Nephron progenitor cell (in vitro differentiated cells): Measurements from ENCODE around the gene HCFC2.
"Not testable (repeated sequence)": the region's sequence is repeated elsewhere in the genome, so short reads cannot be mapped to it uniquely, and the experiment has no call there.

Experiments used
- DNase-seq: peaks from one replicate; pipeline ENCODE4 v3.0.0; 2021
- H3K27ac Mint-ChIP-seq: 2 replicates; pipeline ENCODE4 v1.8.0; 2021; ENCODE audit warnings: mild to moderate bottlenecking, moderate library complexity, mixed read lengths
- H3K27me3 Mint-ChIP-seq: 2 replicates; pipeline ENCODE4 v1.8.0; 2021; ENCODE audit warnings: mild to moderate bottlenecking, low read depth, mixed read lengths; ENCODE audit not compliant: poor library complexity
- H3K36me3 Mint-ChIP-seq: 2 replicates; pipeline ENCODE4 v1.8.0; 2021; ENCODE audit warnings: low read depth, mixed read lengths
- H3K4me1 Mint-ChIP-seq: 2 replicates; pipeline ENCODE4 v1.8.0; 2021; ENCODE audit warnings: mixed read lengths
- H3K4me3 Mint-ChIP-seq: 2 replicates; pipeline ENCODE4 v1.8.0; 2021; ENCODE audit warnings: mild to moderate bottlenecking, moderate library complexity, mixed read lengths
- H3K9me3 Mint-ChIP-seq: 2 replicates; pipeline ENCODE4 v1.8.0; 2021; ENCODE audit warnings: mild to moderate bottlenecking, moderate library complexity, mixed read lengths
- CTCF ChIP-seq: fragments of 200-600 bp; sonication (generic); IDR thresholded peaks from 2 replicates; pipeline ENCODE4 v1.5.0; 2021; ENCODE audit warnings: antibody characterized with exemption

The HCFC2 gene

DNA sequence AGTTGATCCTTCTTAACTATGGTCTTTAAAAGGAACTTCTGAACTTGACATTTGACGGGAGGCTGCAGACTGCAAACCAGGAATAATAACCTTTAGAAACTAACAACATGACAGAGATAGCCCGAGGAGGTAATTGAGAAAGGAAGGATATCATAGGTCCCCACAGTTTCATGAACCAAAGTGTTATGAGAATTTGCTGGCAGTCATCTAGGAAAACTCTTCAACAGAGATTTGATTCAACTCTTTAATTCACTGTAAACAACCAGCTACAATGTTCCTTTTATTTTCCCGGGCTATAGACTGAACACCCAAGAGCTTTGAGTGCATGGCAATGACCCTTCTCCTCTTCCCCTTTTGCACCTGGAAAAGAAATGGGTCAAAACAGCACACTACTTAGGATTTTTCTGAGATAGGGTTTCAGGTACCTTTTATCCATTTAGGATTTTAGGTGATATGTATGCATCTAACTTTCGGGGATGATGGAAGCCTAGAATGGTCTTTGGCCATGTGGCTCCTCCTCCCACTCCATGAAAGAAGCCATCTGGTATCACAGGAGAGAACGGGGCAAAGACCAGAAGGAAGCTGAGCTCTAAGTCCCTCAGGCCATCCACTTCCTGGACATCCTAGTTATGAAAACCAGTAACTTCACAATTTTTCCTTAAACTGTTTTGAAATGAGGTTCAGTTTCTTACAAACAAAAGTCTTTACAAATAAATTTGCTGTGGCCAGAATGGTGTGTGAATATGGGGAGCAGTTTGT, 37.3 kb upstream of the HCFC2 start:
- DNase-seq: no peak
- peaks cover 4% of the 10 kb centered on the region for H3K36me3 Mint-ChIP-seq

DNA sequence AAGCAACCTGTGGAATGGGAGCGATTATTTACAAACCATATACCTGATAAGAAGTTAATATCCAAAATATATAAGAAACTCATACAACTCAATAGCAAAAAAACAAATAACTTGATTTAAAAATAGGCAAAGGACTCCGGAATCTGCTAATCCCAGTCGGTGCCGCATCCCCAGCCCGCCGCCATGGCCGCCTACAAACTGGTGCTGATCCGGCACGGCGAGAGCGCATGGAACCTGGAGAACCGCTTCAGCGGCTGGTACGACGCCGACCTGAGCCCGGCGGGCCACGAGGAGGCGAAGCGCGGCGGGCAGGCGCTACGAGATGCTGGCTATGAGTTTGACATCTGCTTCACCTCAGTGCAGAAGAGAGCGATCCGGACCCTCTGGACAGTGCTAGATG, 33.7 kb upstream of the HCFC2 start:
- peaks cover 14% of the 10 kb centered on the region for H3K9me3 Mint-ChIP-seq
- H3K36me3 Mint-ChIP-seq, DNase-seq, H3K4me3 Mint-ChIP-seq, H3K27ac Mint-ChIP-seq, H3K4me1 Mint-ChIP-seq, H3K27me3 Mint-ChIP-seq: not testable (repeated sequence)

More for the DNA sequence above, 37.3 kb upstream of the HCFC2 start:
- no peak overlapping the region for H3K4me3 Mint-ChIP-seq
- no peaks in the 10 kb centered on the region for H3K4me1 Mint-ChIP-seq
- H3K9me3 Mint-ChIP-seq: peaks cover 21% of the 10 kb centered on the region
- no peaks in the 10 kb centered on the region for H3K27me3 Mint-ChIP-seq
- no peak overlapping the region for H3K27ac Mint-ChIP-seq
- TF ChIP-seq CTCF: no peak

- Mint-ChIP-seq H3K9me3 (peaks cover 32% of the 10 kb centered on the region), H3K27me3 (peaks cover 21% of the 10 kb centered on the region), H3K27ac (peak overlapping the region; percentile 53)
- H3K36me3 Mint-ChIP-seq, H3K4me1 Mint-ChIP-seq, DNase-seq, H3K4me3 Mint-ChIP-seq: not testable (repeated sequence)
Observed at GRCh38 chr12:104036143-104036542, 28.2 kb upstream of the HCFC2 start.

DNA sequence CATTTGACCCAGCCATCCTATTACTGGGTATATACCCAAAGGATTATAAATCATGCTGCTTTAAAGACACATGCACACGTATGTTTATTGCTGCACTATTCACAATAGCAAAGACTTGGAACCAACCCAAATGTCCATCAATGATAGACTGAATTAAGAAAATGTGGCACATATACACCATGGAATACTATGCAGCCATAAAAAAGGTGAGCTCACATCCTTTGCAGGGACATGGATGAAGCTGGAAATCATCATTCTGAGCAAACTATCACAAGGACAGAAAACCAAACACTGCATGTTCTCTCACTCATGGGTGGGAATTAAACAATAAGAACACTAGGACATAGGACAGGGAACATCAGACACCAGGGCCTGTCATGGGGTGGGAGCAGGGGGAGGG, 24.6 kb upstream of the HCFC2 start:
- DNase-seq, H3K36me3 Mint-ChIP-seq, H3K4me1 Mint-ChIP-seq, H3K27ac Mint-ChIP-seq, H3K4me3 Mint-ChIP-seq: not testable (repeated sequence)
- peaks cover 27% of the 10 kb centered on the region for H3K9me3 Mint-ChIP-seq
- peaks cover 28% of the 10 kb centered on the region for H3K27me3 Mint-ChIP-seq

GRCh38 chr12:104042580-104042979, 21.8 kb upstream of the HCFC2 start:
- Mint-ChIP-seq H3K27ac (no peak overlapping the region), H3K9me3 (peaks cover 8% of the 10 kb centered on the region), H3K36me3 (no peaks in the 10 kb centered on the region), H3K4me1 (peaks cover 14% of the 10 kb centered on the region), H3K27me3 (peaks cover 18% of the 10 kb centered on the region), H3K4me3 (no peak overlapping the region)
- no peak for TF ChIP-seq CTCF
- DNase-seq: no peak

- Mint-ChIP-seq H3K27ac (peak overlapping the region; percentile 49), H3K27me3 (peaks cover 12% of the 10 kb centered on the region), H3K36me3 (no peaks in the 10 kb centered on the region), H3K4me1 (peaks cover 25% of the 10 kb centered on the region), H3K9me3 (peaks cover under 1% of the 10 kb centered on the region), H3K4me3 (peak overlapping the region; percentile 6)
- no peak for TF ChIP-seq CTCF
- DNase-seq: no peak
Observed at GRCh38 chr12:104044158-104044557, 20.2 kb upstream of the HCFC2 start.

- TF ChIP-seq CTCF: no peak
- H3K9me3 Mint-ChIP-seq: no peaks in the 10 kb centered on the region
Observed at GRCh38 chr12:104046306-104046705, 18.0 kb upstream of the HCFC2 start.

More at GRCh38 chr12:104046306-104046705, 18.0 kb upstream of the HCFC2 start:
- Mint-ChIP-seq H3K4me1 (peaks cover 38% of the 10 kb centered on the region), H3K27ac (no peak overlapping the region), H3K27me3 (peaks cover 23% of the 10 kb centered on the region), H3K4me3 (no peak overlapping the region), H3K36me3 (no peaks in the 10 kb centered on the region)
- no peak for DNase-seq
